Measurements from ENCODE around the gene MBNL2. TPM values are rescaled to one million over a fixed set of nuclear protein-coding genes. Genes with fewer than 3 reads are reported as not detected.
A peak's percentile ranks its signal among the peaks of the same experiment; 100 is the strongest.

The MBNL2 gene
- total RNA-seq, 2 donors from 2014 or later: 13.4 to 27.2 TPM

DNA sequence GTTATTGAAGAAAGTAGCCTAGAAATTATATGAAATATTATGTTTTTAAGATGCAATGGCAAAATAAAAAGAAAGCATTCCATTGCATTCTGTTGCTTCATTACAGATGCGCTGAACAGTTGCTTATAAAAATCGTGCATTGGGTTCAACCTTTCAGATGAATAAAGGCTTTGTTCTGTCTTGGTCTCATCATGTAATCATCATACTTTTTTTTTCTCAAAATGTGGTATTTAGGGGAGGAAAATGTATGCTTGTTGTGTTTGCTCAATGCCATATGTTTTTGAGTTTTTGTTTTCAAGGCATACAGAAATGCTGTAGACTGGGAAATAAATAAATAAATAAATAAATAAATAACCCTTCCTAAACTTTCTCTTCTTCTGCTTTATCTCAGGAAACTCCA, 1.1 kb upstream of the MBNL2 start:
- peaks cover 13% of the 10 kb centered on the region for H3K36me3 Mint-ChIP-seq (ENCODE audit: low read depth)
- H3K9me3 Mint-ChIP-seq: no peaks in the 10 kb centered on the region
- H3K27ac Mint-ChIP-seq: no peak overlapping the region
- no peak for ATAC-seq (replicated peaks)
- peak overlapping the region; percentile 87 for H3K4me3 Mint-ChIP-seq
- H3K27me3 Mint-ChIP-seq: no peaks in the 10 kb centered on the region
- H3K4me1 Mint-ChIP-seq: peaks cover 15% of the 10 kb centered on the region

DNA sequence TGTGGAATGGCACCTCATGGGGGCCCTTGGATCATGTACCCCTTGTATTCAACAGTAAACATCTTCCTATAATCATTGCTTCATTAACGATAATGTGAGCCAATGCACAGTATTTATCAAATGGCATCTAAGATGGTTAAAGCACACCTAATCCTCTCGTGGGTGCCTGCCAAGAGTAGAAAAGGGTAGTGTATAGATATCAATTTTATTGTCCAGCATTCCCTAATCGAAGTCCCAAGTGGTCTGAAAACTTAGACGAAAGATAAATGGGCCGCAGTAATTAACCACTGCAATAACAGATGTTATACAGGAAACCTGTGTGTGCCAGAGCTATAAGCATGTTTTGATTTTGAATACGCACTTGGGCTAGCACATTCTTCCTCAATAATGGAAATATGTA, 667 bp upstream of the MBNL2 start:
- H3K36me3 Mint-ChIP-seq (ENCODE audit: low read depth): peaks cover 13% of the 10 kb centered on the region
- peak overlapping the region; percentile 87 for H3K4me3 Mint-ChIP-seq
- H3K27me3 Mint-ChIP-seq: no peaks in the 10 kb centered on the region
- H3K27ac Mint-ChIP-seq: peak overlapping the region; percentile 99
- ATAC-seq (replicated peaks): no peak
- peaks cover 15% of the 10 kb centered on the region for H3K4me1 Mint-ChIP-seq
- no peaks in the 10 kb centered on the region for H3K9me3 Mint-ChIP-seq

GRCh38 chr13:97223037-97223710, 1.0 kb downstream of the MBNL2 start:
- peak overlapping the region; percentile 87 for H3K4me3 Mint-ChIP-seq
- H3K27me3 Mint-ChIP-seq: no peaks in the 10 kb centered on the region
- H3K4me1 Mint-ChIP-seq: peaks cover 21% of the 10 kb centered on the region
- ATAC-seq (replicated peaks): no peak
- peaks cover 13% of the 10 kb centered on the region for H3K36me3 Mint-ChIP-seq (ENCODE audit: low read depth)
- H3K27ac Mint-ChIP-seq: peak overlapping the region; percentile 99
- H3K9me3 Mint-ChIP-seq: no peaks in the 10 kb centered on the region

DNA sequence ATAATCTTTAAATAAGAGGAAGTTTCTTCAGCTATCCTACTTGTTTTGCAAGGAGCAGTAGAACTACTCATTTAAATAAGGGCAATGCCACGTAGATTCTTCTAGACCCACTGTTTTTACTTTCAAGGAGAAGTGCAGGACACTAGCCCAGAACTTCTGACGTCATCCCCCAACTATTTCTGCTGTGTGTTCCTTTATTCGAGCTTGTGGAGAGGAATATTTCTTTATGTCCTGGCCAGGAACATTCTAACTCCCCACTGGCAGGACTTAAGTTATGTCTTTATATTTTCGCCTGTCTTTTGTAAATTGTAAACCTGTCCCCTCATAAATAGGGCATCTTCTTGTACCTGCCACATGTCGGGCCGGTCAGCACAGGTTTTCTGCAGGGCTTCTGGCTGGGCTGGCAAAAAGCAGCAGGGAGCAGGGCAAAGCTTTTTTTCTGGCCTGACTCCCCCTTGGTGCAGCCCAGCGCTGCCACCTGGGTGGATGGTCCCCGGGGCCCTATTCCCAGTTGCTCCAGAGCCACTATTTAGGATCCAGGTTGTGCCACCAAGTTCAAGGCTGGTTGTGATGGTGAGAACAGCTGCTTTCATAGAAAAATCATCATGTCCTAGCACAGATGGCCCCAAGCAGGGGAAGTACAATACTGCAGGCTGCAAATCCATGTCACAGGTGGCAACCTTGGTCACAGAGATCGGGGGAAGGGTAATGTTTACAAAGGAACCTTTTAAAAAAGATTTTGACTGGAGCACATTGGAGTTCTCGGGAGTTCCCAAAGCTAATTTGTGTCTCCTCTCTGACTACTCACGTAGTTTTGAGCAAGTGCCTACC, 1.8 kb downstream of the MBNL2 start:
- H3K36me3 Mint-ChIP-seq (ENCODE audit: low read depth): peaks cover 13% of the 10 kb centered on the region
- H3K4me1 Mint-ChIP-seq: peaks cover 21% of the 10 kb centered on the region
- H3K4me3 Mint-ChIP-seq: peak overlapping the region; percentile 87
- peak overlapping the region; percentile 99 for H3K27ac Mint-ChIP-seq
- ATAC-seq (replicated peaks): peak; percentile 18
- H3K9me3 Mint-ChIP-seq: no peaks in the 10 kb centered on the region
- no peaks in the 10 kb centered on the region for H3K27me3 Mint-ChIP-seq

DNA sequence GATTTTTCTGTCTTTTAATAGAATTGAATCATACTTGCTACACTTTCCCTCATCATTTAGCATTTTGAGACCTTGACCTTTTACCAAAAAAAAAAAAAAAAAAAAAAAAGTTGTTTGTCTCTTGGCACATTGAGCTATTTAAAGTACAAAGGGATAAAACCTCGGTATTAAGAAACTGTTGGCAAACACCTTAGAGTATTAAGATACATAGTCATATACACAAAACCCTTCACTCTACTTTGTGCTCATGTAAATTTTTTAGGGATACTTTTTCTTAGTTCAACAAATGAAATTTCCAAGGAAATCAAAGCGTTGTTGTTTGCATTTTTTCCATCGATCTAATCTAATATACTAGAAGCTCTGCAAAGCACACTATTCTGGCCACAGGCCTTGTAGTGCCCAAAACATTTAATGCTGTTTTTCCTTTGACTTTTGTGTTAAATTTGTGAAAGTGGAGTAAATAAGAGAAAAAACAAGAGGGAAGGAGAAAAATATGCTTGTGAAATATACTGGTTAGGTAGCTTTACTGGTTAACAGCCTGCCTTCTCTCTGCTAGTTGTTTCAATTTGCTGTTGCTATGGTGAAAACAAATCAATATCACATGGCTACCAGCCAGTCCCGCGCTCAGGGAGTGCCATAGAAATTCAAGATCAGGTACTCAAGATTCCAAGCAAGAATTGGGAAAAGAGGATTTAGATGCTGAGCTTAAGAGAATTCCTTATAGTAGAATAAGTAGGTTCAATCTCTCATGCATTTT, 2.6 kb downstream of the MBNL2 start:
- Mint-ChIP-seq H3K9me3 (no peaks in the 10 kb centered on the region), H3K4me3 (peak overlapping the region; percentile 87), H3K27me3 (no peaks in the 10 kb centered on the region), H3K27ac (peak overlapping the region; percentile 99), H3K36me3 (ENCODE audit: low read depth) (peaks cover 17% of the 10 kb centered on the region), H3K4me1 (peaks cover 26% of the 10 kb centered on the region)
- peak; percentile 29 for ATAC-seq (replicated peaks)

DNA sequence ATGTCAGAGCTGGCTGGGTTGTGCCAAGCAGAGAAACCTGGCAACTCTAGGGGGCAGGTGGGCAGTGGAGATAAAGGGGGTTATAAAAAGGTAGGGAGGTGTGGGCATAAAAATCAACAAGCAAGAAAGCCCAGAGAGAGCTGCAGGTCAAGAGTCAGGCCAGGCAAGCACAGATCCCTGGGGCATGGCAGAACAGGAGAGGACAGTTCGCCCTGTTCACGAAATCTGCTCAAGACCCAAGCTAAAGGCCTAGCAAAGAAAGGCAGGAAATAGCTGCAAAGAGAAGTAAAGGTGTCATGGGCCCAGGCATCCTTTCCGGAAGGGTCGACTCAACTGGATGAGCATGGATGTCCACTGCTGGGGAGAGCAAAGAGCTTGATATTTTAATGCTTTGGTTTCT, 3.4 kb downstream of the MBNL2 start:
- no peak for ATAC-seq (replicated peaks)
- H3K4me3 Mint-ChIP-seq: peak overlapping the region; percentile 87
- H3K9me3 Mint-ChIP-seq: no peaks in the 10 kb centered on the region
- no peaks in the 10 kb centered on the region for H3K27me3 Mint-ChIP-seq
- H3K4me1 Mint-ChIP-seq: peaks cover 24% of the 10 kb centered on the region
- H3K36me3 Mint-ChIP-seq (ENCODE audit: low read depth): peaks cover 17% of the 10 kb centered on the region
- H3K27ac Mint-ChIP-seq: peak overlapping the region; percentile 99

GRCh38 chr13:97226013-97226412, 3.9 kb downstream of the MBNL2 start:
- H3K36me3 Mint-ChIP-seq (ENCODE audit: low read depth): peaks cover 20% of the 10 kb centered on the region
- H3K4me1 Mint-ChIP-seq: peaks cover 24% of the 10 kb centered on the region
- no peaks in the 10 kb centered on the region for H3K9me3 Mint-ChIP-seq
- H3K27me3 Mint-ChIP-seq: no peaks in the 10 kb centered on the region
- no peak for ATAC-seq (replicated peaks)
- peak overlapping the region; percentile 99 for H3K27ac Mint-ChIP-seq
- peak overlapping the region; percentile 87 for H3K4me3 Mint-ChIP-seq

DNA sequence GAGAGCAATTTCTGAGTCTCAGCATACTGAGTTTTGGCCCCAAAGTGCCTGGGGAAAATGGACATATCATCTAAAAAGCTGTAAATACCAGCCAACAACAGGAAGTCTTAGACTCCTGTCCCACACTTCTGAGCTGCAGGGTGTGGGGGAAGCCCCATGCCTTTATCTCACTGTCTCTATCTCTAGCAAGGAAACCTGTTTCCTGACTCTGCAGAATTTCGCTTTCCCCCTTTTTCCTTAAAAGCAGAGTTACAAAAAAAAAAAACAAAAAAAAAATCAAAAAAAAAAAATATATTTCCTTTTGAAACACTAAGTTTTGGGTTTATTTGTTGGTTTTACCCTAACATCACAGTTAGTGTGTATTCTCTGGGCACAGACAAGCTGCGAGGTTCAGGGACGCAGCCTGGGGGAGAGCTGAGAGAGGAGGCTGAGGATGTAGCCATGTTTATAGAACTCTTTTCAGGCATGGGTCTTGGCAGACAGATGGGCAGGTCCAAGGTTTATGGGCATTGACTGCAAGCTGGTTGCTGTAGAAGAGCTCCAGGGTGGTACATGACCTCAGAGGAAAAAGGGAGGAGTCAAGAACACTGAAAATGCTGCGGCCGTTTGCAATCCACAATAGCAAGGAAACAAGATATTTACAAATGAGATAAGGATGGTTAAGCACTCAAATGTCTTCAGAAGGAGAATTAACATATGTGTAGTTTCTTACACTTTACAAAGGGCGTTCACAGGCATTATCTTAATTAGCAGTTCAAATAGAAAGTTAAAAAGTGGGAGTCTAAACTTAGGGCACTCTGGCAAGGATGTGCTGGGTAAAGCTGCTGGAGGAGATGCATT, 4.9 kb downstream of the MBNL2 start:
- no peaks in the 10 kb centered on the region for H3K27me3 Mint-ChIP-seq

GRCh38 chr13:97228850-97229521, 6.9 kb downstream of the MBNL2 start:
- peaks cover 38% of the 10 kb centered on the region for H3K36me3 Mint-ChIP-seq (ENCODE audit: low read depth)
- H3K9me3 Mint-ChIP-seq: no peaks in the 10 kb centered on the region
- H3K27me3 Mint-ChIP-seq: no peaks in the 10 kb centered on the region
- peaks cover 35% of the 10 kb centered on the region for H3K4me1 Mint-ChIP-seq
- H3K4me3 Mint-ChIP-seq: no peak overlapping the region
- ATAC-seq (replicated peaks): no peak
- peak overlapping the region; percentile 1 for H3K27ac Mint-ChIP-seq

More for the DNA sequence above, 4.9 kb downstream of the MBNL2 start:
- ATAC-seq (replicated peaks): peak; percentile 60
- Mint-ChIP-seq H3K4me3 (peak overlapping the region; percentile 87), H3K4me1 (peaks cover 26% of the 10 kb centered on the region), H3K36me3 (ENCODE audit: low read depth) (peaks cover 30% of the 10 kb centered on the region), H3K9me3 (no peaks in the 10 kb centered on the region), H3K27ac (peak overlapping the region; percentile 99)

GRCh38 chr13:97229699-97230098, 7.6 kb downstream of the MBNL2 start:
- Mint-ChIP-seq H3K27me3 (no peaks in the 10 kb centered on the region), H3K27ac (peak overlapping the region; percentile 1), H3K36me3 (ENCODE audit: low read depth) (peaks cover 43% of the 10 kb centered on the region), H3K4me1 (peaks cover 41% of the 10 kb centered on the region), H3K4me3 (no peak overlapping the region), H3K9me3 (no peaks in the 10 kb centered on the region)
- no peak for ATAC-seq (replicated peaks)

DNA sequence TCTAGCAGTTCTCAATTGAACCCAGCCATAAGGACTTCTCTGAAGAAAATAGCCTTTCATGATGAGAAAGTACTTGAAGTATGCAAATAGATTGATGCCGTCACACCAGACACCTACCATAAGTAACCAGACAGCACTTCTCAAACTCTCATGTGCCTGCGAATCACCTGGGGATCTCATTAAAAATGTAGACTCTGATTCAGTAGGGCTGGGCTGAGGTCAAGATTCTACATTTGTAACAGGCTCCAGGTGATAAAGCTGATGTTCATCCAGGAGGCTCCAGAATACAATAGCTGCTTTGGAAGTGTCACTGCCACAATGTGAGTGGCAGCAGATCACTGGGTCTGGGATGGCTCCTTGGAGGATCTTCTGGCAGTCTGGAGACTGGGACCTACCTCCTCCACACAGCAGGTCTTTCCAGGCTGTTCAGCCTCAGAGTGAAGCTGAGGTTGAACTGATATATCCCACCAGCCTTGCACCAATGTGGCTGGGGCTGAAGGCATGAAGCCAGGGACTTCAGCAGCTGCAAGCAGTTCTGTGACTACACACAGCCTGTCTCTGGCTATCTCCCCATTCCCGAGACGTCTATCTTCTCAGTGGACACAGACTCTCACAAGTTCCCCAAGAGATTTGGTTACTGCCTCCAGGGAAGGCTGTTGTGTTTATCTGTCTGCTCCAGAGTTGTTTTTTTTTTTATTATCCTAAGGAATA, 9.1 kb downstream of the MBNL2 start:
- Mint-ChIP-seq H3K36me3 (ENCODE audit: low read depth) (peaks cover 44% of the 10 kb centered on the region), H3K27ac (no peak overlapping the region), H3K4me3 (no peak overlapping the region), H3K4me1 (peaks cover 36% of the 10 kb centered on the region), H3K9me3 (no peaks in the 10 kb centered on the region), H3K27me3 (no peaks in the 10 kb centered on the region)
- no peak for ATAC-seq (replicated peaks)

- Mint-ChIP-seq H3K36me3 (ENCODE audit: low read depth) (peaks cover 44% of the 10 kb centered on the region), H3K27me3 (no peaks in the 10 kb centered on the region), H3K4me3 (no peak overlapping the region), H3K9me3 (no peaks in the 10 kb centered on the region), H3K27ac (peak overlapping the region; percentile 31), H3K4me1 (peaks cover 41% of the 10 kb centered on the region)
- ATAC-seq (replicated peaks): no peak
These were observed 9.7 kb downstream of the MBNL2 start for GRCh38 chr13:97231829-97232196.

DNA sequence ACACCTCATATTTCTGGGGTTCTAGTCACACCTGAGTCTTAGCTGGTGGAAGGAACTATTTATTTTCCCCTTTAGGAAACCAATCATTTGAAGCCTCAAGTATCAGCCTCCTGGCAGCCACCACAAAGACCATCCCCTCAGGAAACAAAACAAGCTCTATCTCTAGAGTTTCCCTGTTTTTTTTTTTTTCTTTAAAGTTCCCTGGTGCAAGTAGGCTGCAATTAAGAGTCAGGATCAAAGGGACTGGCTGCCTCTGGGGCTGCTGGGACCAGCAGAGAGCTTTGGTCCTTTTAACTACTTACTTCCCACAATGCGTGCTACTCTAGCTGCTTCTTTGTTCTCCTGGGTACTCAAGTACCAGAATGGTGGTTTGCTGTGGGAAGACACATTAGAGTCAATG, 11.4 kb downstream of the MBNL2 start:
- ATAC-seq (replicated peaks): no peak
- Mint-ChIP-seq H3K4me3 (no peak overlapping the region), H3K4me1 (peaks cover 47% of the 10 kb centered on the region), H3K9me3 (no peaks in the 10 kb centered on the region), H3K27me3 (no peaks in the 10 kb centered on the region), H3K27ac (no peak overlapping the region), H3K36me3 (ENCODE audit: low read depth) (peaks cover 44% of the 10 kb centered on the region)
